Daoy (cell line): ENCODE measurements around the gene TMEM88. TPM values are rescaled to one million over a fixed set of nuclear protein-coding genes. Genes with fewer than 3 reads are reported as not detected.

Experiments
- DNase-seq: peaks from one replicate; pipeline ENCODE4 v3.0.0-alpha.2; 2015; ENCODE audit warnings: low read depth
- total RNA-seq: library from RNA; depleted of rRNA; stranded (reverse); fragments of >200 nt; shearing (Covaris generic); gene quantifications from 2 replicates; pipeline ENCODE4 v1.2.3, GENCODE V29; 2014

The TMEM88 gene
- total RNA-seq, 1 experiment from 2014 or later: 0.46 TPM

GRCh38 chr17:7833011-7833794 lies 21.7 kb upstream of the TMEM88 start:
- no peak for DNase-seq

GRCh38 chr17:7833795-7834541 lies 20.9 kb upstream of the TMEM88 start, which contains the start of gene KDM6B:
Gene KDM6B, plus strand, starts transcription at chr17:7834217. Its CDS starts 11,338 bp downstream, at chr17:7845555.
- DNase-seq: peak; percentile 89

GRCh38 chr17:7834542-7834956 lies 20.3 kb upstream of the TMEM88 start:
- DNase-seq: peak; percentile 39

GRCh38 chr17:7834957-7835813 lies 19.7 kb upstream of the TMEM88 start:
- peak; percentile 97 for DNase-seq

- peak; percentile 41 for DNase-seq
Observed at GRCh38 chr17:7835814-7836595, 18.9 kb upstream of the TMEM88 start.

GRCh38 chr17:7836596-7837407 lies 18.1 kb upstream of the TMEM88 start:
- peak; percentile 89 for DNase-seq

- no peak for DNase-seq
Observed at GRCh38 chr17:7837408-7838088, 17.3 kb upstream of the TMEM88 start.

GRCh38 chr17:7838090-7839075 lies 16.5 kb upstream of the TMEM88 start:
- no peak for DNase-seq

- no peak for DNase-seq
Observed at GRCh38 chr17:7839190-7839875, 15.5 kb upstream of the TMEM88 start.

GRCh38 chr17:7839876-7840261 lies 15.0 kb upstream of the TMEM88 start:
- DNase-seq: no peak

GRCh38 chr17:7840441-7840840 lies 14.4 kb upstream of the TMEM88 start:
- no peak for DNase-seq

GRCh38 chr17:7840875-7841274 lies 14.0 kb upstream of the TMEM88 start:
- no peak for DNase-seq

- peak; percentile 92 for DNase-seq
Observed at GRCh38 chr17:7841396-7841914, 13.4 kb upstream of the TMEM88 start.

- DNase-seq: peak; percentile 85
Observed at GRCh38 chr17:7841915-7842379, 12.9 kb upstream of the TMEM88 start.

- DNase-seq: peak; percentile 94
Observed at GRCh38 chr17:7842380-7843256, 12.2 kb upstream of the TMEM88 start.

GRCh38 chr17:7843257-7843535 lies 11.7 kb upstream of the TMEM88 start:
- DNase-seq: no peak
